MCF 10A (cell line): ENCODE results near the gene WWP2. TPM values are rescaled to one million over a fixed set of nuclear protein-coding genes. Genes with fewer than 3 reads are reported as not detected.

Source experiments
- BruUV-seq: library from RNA; stranded (reverse); fragments of 400-500 nt; replicated peaks from 2 replicates; lab custom pipeline; 2021; lab: Mats Ljungman, UMichigan
- CTCF ChIA-PET: fragments of 300-600 bp; sonication (Branson Sonifier 250); formaldehyde crosslinking; extraction: SDS; loops from one replicate; lab custom pipeline; 2021; ENCODE audit warnings: antibody characterized with exemption, inconsistent platforms; lab: Yijun Ruan, JAX
- POLR2A ChIA-PET: fragments of 300-600, 350-650 bp; sonication (Branson Sonifier 250); formaldehyde crosslinking; extraction: SDS; loops from one replicate; lab custom pipeline; 2020; ENCODE audit warnings: antibody characterized with exemption, inconsistent platforms; lab: Yijun Ruan, JAX
- DNase-seq: peaks from one replicate; pipeline ENCODE4 v3.0.0-alpha.2; 2018; ENCODE audit not compliant: unreplicated experiment
- H3K27ac Mint-ChIP-seq: one replicate; pipeline ENCODE4 v1.8.0; 2022; ENCODE audit warnings: mild to moderate bottlenecking, low read depth, mixed read lengths; ENCODE audit not compliant: unreplicated experiment
- H3K27me3 Mint-ChIP-seq: one replicate; pipeline ENCODE4 v1.8.0; 2022; ENCODE audit warnings: mixed read lengths; ENCODE audit not compliant: insufficient read depth, unreplicated experiment
- H3K36me3 Mint-ChIP-seq: one replicate; pipeline ENCODE4 v1.8.0; 2022; ENCODE audit warnings: mild to moderate bottlenecking, moderate library complexity, mixed read lengths; ENCODE audit not compliant: insufficient read depth, unreplicated experiment
- H3K4me1 Mint-ChIP-seq: one replicate; pipeline ENCODE4 v1.8.0; 2022; ENCODE audit warnings: mixed read lengths; ENCODE audit not compliant: insufficient read depth, unreplicated experiment
- H3K4me3 Mint-ChIP-seq: one replicate; pipeline ENCODE4 v1.8.0; 2022; ENCODE audit warnings: mild to moderate bottlenecking, moderate library complexity, mixed read lengths; ENCODE audit not compliant: unreplicated experiment
- H3K9me3 Mint-ChIP-seq: one replicate; pipeline ENCODE4 v1.8.0; 2022; ENCODE audit warnings: mixed read lengths; ENCODE audit not compliant: unreplicated experiment
- intact Hi-C: fragments of 100-400 bp; cut with micrococcal nuclease; formaldehyde crosslinking; loops from 2 replicates; pipeline ENCODE4 v1.14.1; 2022
- total RNA-seq: library from RNA; stranded (reverse); gene quantifications from 2 replicates; pipeline ENCODE4 v1.2.3, GENCODE V29; 2022
- TF ChIP-seq, protein P1 (sequence below): fragments of 200-600 bp; IDR thresholded peaks from one replicate; pipeline ENCODE4 v1.8.0; 2022; ENCODE audit warnings: antibody characterized with exemption, mild to moderate bottlenecking; ENCODE audit not compliant: unreplicated experiment

The WWP2 gene
- total RNA-seq, 1 experiment from 2014 or later, result 30.4 TPM

DNA sequence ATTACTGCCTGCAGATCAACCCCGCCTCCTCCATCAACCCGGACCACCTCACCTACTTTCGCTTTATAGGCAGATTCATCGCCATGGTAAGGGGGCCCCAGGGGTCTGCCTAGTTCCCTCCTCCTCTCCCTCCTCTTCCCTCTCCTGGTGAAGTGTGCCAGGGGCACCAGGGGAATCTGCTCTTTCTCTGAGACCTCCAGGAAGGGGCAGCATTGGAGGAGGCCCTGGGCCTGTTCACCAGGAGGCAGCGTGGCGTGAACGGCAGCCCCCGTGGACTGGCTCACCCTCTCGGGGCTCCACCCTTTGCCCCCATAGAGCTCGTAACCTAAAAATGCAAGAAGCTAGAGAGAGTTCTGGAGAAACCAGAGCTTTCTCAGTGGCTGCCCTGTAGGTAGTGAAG lies 171.9 kb downstream of the WWP2 start:
- BruUV-seq, result no TSS peak
- intact Hi-C loops, result no loop called here
- DNase-seq, result no peak
- ChIA-PET POLR2A (no interaction called here), CTCF (no interaction called here)
- Mint-ChIP-seq H3K4me1 (no peaks in the 10 kb centered on the region), H3K27ac (no peak overlapping the region), H3K27me3 (no peaks in the 10 kb centered on the region), H3K9me3 (no peaks in the 10 kb centered on the region), H3K36me3 (peaks cover 21% of the 10 kb centered on the region), H3K4me3 (no peak overlapping the region)
- TF ChIP-seq, protein P1, sequence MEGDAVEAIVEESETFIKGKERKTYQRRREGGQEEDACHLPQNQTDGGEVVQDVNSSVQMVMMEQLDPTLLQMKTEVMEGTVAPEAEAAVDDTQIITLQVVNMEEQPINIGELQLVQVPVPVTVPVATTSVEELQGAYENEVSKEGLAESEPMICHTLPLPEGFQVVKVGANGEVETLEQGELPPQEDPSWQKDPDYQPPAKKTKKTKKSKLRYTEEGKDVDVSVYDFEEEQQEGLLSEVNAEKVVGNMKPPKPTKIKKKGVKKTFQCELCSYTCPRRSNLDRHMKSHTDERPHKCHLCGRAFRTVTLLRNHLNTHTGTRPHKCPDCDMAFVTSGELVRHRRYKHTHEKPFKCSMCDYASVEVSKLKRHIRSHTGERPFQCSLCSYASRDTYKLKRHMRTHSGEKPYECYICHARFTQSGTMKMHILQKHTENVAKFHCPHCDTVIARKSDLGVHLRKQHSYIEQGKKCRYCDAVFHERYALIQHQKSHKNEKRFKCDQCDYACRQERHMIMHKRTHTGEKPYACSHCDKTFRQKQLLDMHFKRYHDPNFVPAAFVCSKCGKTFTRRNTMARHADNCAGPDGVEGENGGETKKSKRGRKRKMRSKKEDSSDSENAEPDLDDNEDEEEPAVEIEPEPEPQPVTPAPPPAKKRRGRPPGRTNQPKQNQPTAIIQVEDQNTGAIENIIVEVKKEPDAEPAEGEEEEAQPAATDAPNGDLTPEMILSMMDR, result no peak

- no peaks in the 10 kb centered on the region for H3K9me3 Mint-ChIP-seq
- intact Hi-C loops, result no loop called here
- H3K4me1 Mint-ChIP-seq, result no peaks in the 10 kb centered on the region
- POLR2A ChIA-PET, result no interaction called here
- H3K4me3 Mint-ChIP-seq, result no peak overlapping the region
- H3K27me3 Mint-ChIP-seq, result no peaks in the 10 kb centered on the region
- DNase-seq, result no peak
- BruUV-seq, result no TSS peak
- H3K36me3 Mint-ChIP-seq, result peaks cover 21% of the 10 kb centered on the region
- H3K27ac Mint-ChIP-seq, result no peak overlapping the region
- TF ChIP-seq, protein P1, result no peak
- CTCF ChIA-PET, result interaction anchor here (0.6 kb wide), 2 partner anchors 209 to 215 kb away, joined by 3 read pairs; no protein-coding TSS in a partner anchor
These were observed 172.6 kb downstream of the WWP2 start for GRCh38 chr16:69934751-69935150.

DNA sequence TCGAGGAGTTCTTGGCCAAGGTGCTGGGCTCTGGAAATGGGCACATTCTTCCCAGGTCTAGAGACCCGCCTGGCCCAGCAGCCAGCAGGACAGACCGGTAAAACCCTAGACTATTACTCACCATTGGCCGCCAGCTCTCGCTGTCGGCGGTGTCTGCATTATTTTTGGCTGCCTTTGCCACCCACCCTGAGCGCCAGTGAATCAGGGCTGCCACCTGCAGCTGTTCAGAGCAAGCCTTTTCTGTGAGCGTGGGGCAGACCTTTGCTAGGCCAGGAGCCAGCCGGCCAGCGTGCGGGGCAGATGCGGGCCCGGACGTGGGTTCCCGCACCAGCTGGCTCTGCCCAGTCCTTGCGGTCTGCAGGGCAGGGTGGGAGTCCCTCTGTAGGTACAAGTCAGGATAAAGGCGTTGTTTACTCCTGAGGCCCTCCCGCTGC lies 173.2 kb downstream of the WWP2 start:
- H3K27me3 Mint-ChIP-seq, result no peaks in the 10 kb centered on the region
- no peak overlapping the region for H3K4me3 Mint-ChIP-seq
- POLR2A ChIA-PET, result no interaction called here
- DNase-seq, result no peak
- no peaks in the 10 kb centered on the region for H3K9me3 Mint-ChIP-seq
- peaks cover 23% of the 10 kb centered on the region for H3K36me3 Mint-ChIP-seq
- TF ChIP-seq, protein P1, result no peak
- intact Hi-C loops, result no loop called here
- H3K4me1 Mint-ChIP-seq, result no peaks in the 10 kb centered on the region
- H3K27ac Mint-ChIP-seq, result no peak overlapping the region
- CTCF ChIA-PET, result interaction anchor here (0.6 kb wide), 2 partner anchors 210 to 215 kb away, joined by 3 read pairs; no protein-coding TSS in a partner anchor
- BruUV-seq, result no TSS peak

GRCh38 chr16:69935740-69936139 lies 173.6 kb downstream of the WWP2 start:
- no peaks in the 10 kb centered on the region for H3K27me3 Mint-ChIP-seq
- CTCF ChIA-PET, result no interaction called here
- POLR2A ChIA-PET, result no interaction called here
- H3K27ac Mint-ChIP-seq, result no peak overlapping the region
- H3K9me3 Mint-ChIP-seq, result no peaks in the 10 kb centered on the region
- H3K36me3 Mint-ChIP-seq, result peaks cover 28% of the 10 kb centered on the region
- intact Hi-C loops, result no loop called here
- H3K4me3 Mint-ChIP-seq, result no peak overlapping the region
- no peak for DNase-seq
- no peaks in the 10 kb centered on the region for H3K4me1 Mint-ChIP-seq
- BruUV-seq, result no TSS peak
- TF ChIP-seq, protein P1, result no peak
